Measurements from ENCODE around the gene SDHA. TPM values are rescaled to one million over a fixed set of nuclear protein-coding genes. Genes with fewer than 3 reads are reported as not detected.
"Not testable (repeated sequence)": the region's sequence is repeated elsewhere in the genome, so short reads cannot be mapped to it uniquely, and the experiment has no call there.

The SDHA gene
- total RNA-seq, 1 donor from 2014 or later = 73.5 TPM

- Mint-ChIP-seq H3K36me3 (ENCODE audit: low read depth, unreplicated experiment) (peaks cover 35% of the 10 kb centered on the region), H3K27me3 (ENCODE audit: unreplicated experiment) (no peaks in the 10 kb centered on the region), H3K9me3 (ENCODE audit: unreplicated experiment) (no peaks in the 10 kb centered on the region), H3K4me1 (ENCODE audit: unreplicated experiment) (peaks cover 12% of the 10 kb centered on the region), H3K27ac (ENCODE audit: unreplicated experiment) (peak overlapping the region; percentile 80), H3K4me3 (ENCODE audit: unreplicated experiment) (peak overlapping the region; percentile 54)
- TF ChIP-seq, protein P1, sequence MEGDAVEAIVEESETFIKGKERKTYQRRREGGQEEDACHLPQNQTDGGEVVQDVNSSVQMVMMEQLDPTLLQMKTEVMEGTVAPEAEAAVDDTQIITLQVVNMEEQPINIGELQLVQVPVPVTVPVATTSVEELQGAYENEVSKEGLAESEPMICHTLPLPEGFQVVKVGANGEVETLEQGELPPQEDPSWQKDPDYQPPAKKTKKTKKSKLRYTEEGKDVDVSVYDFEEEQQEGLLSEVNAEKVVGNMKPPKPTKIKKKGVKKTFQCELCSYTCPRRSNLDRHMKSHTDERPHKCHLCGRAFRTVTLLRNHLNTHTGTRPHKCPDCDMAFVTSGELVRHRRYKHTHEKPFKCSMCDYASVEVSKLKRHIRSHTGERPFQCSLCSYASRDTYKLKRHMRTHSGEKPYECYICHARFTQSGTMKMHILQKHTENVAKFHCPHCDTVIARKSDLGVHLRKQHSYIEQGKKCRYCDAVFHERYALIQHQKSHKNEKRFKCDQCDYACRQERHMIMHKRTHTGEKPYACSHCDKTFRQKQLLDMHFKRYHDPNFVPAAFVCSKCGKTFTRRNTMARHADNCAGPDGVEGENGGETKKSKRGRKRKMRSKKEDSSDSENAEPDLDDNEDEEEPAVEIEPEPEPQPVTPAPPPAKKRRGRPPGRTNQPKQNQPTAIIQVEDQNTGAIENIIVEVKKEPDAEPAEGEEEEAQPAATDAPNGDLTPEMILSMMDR (IDR thresholded peaks at IDR 0.05; ENCODE audit: unreplicated experiment) = no peak
- no peak for DNase-seq (ENCODE audit: low spot score)
Measured at GRCh38 chr5:225334-225733, 7.2 kb downstream of the SDHA start.

- peaks cover 42% of the 10 kb centered on the region for H3K36me3 Mint-ChIP-seq (ENCODE audit: low read depth, unreplicated experiment)
- H3K4me1 Mint-ChIP-seq (ENCODE audit: unreplicated experiment) = peaks cover 11% of the 10 kb centered on the region
- H3K4me3 Mint-ChIP-seq (ENCODE audit: unreplicated experiment) = peak overlapping the region; percentile 52
- H3K9me3 Mint-ChIP-seq (ENCODE audit: unreplicated experiment); H3K27ac Mint-ChIP-seq (ENCODE audit: unreplicated experiment); DNase-seq (ENCODE audit: low spot score); H3K27me3 Mint-ChIP-seq (ENCODE audit: unreplicated experiment): not testable (repeated sequence)
Measured at GRCh38 chr5:227375-227774, 9.3 kb downstream of the SDHA start.

DNA sequence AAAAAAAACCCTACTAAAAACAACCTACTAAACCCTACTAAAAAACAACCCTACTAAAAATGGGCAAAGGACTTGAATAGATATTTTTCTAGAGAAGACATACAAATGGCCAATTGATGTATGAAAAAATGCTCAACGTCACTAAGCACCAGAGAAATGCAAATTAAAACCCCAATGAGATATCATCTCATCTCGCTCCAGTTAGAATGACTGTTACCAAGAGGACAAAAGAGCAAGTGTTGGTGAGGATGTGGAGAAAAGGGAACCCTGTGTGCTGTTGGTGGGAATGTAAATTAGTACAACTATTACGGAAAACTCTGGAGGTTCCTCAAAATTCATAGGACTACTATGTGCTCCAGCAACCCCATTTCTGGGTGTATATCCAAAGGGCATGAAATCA is 10.8 kb downstream of the SDHA start:
- TF ChIP-seq, protein P1 (IDR thresholded peaks at IDR 0.05; ENCODE audit: unreplicated experiment) = no peak
- no peak for DNase-seq (ENCODE audit: low spot score)
- no peaks in the 10 kb centered on the region for H3K9me3 Mint-ChIP-seq (ENCODE audit: unreplicated experiment)
- H3K27ac Mint-ChIP-seq (ENCODE audit: unreplicated experiment) = no peak overlapping the region
- H3K36me3 Mint-ChIP-seq (ENCODE audit: low read depth, unreplicated experiment) = peaks cover 53% of the 10 kb centered on the region
- peaks cover 3% of the 10 kb centered on the region for H3K27me3 Mint-ChIP-seq (ENCODE audit: unreplicated experiment)
- no peak overlapping the region for H3K4me3 Mint-ChIP-seq (ENCODE audit: unreplicated experiment)
- H3K4me1 Mint-ChIP-seq (ENCODE audit: unreplicated experiment) = no peaks in the 10 kb centered on the region

- no peaks in the 10 kb centered on the region for H3K4me1 Mint-ChIP-seq (ENCODE audit: unreplicated experiment)
- TF ChIP-seq, protein P1 (IDR thresholded peaks at IDR 0.05; ENCODE audit: unreplicated experiment) = no peak
Measured at GRCh38 chr5:230711-231110, 12.6 kb downstream of the SDHA start.

GRCh38 chr5:231661-232060 is 13.5 kb downstream of the SDHA start:
- Mint-ChIP-seq H3K36me3 (ENCODE audit: low read depth, unreplicated experiment) (peaks cover 46% of the 10 kb centered on the region), H3K27me3 (ENCODE audit: unreplicated experiment) (peaks cover 3% of the 10 kb centered on the region), H3K9me3 (ENCODE audit: unreplicated experiment) (no peaks in the 10 kb centered on the region), H3K4me3 (ENCODE audit: unreplicated experiment) (no peak overlapping the region), H3K27ac (ENCODE audit: unreplicated experiment) (no peak overlapping the region), H3K4me1 (ENCODE audit: unreplicated experiment) (no peaks in the 10 kb centered on the region)
- TF ChIP-seq, protein P1 (IDR thresholded peaks at IDR 0.05; ENCODE audit: unreplicated experiment) = no peak
- DNase-seq (ENCODE audit: low spot score) = no peak

More at GRCh38 chr5:230711-231110, 12.6 kb downstream of the SDHA start:
- Mint-ChIP-seq H3K36me3 (ENCODE audit: low read depth, unreplicated experiment) (peaks cover 51% of the 10 kb centered on the region), H3K27ac (ENCODE audit: unreplicated experiment) (no peak overlapping the region), H3K9me3 (ENCODE audit: unreplicated experiment) (no peaks in the 10 kb centered on the region), H3K4me3 (ENCODE audit: unreplicated experiment) (no peak overlapping the region), H3K27me3 (ENCODE audit: unreplicated experiment) (peaks cover 3% of the 10 kb centered on the region)
- DNase-seq (ENCODE audit: low spot score) = no peak

DNA sequence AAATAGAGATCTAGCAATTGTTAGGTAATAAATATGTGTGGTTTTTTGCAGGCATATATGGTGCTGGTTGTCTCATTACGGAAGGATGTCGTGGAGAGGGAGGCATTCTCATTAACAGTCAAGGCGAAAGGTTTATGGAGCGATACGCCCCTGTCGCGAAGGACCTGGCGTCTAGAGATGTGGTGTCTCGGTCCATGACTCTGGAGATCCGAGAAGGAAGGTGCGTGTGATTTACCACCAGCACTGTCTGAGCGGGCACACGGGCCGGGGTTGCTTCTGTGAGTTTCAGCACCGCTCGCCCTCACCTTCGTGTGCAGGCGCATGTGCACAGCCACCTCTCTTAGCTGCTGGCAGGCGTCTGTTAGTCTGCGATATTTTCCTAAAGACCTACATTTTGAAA is 15.3 kb downstream of the SDHA start:
- H3K9me3 Mint-ChIP-seq (ENCODE audit: unreplicated experiment); DNase-seq (ENCODE audit: low spot score); H3K4me1 Mint-ChIP-seq (ENCODE audit: unreplicated experiment); H3K27ac Mint-ChIP-seq (ENCODE audit: unreplicated experiment); H3K4me3 Mint-ChIP-seq (ENCODE audit: unreplicated experiment); H3K27me3 Mint-ChIP-seq (ENCODE audit: unreplicated experiment): not testable (repeated sequence)
- peaks cover 47% of the 10 kb centered on the region for H3K36me3 Mint-ChIP-seq (ENCODE audit: low read depth, unreplicated experiment)

Measured in endothelial cell (in vitro differentiated cells).